Measurements from ENCODE around the gene ZNF609. TPM values are rescaled to one million over a fixed set of nuclear protein-coding genes. Genes with fewer than 3 reads are reported as not detected.

Gene ZNF609
- total RNA-seq, 4 donors from 2014 or later = 38.7 to 50.6 (median 43.9) TPM

- WGBS, 2 donors (ENCODE audit: low coverage in 1 of 2) = 0 to 23% methylated on average over 1 of the region's 1 CpG
These were observed 43.3 kb downstream of the ZNF609 start for GRCh38 chr15:64503640-64504039.

GRCh38 chr15:64507293-64507802 lies 47.0 kb downstream of the ZNF609 start:
- Histone ChIP-seq H3K9me3 (no peaks in the 10 kb centered on the region), H3K27me3 (no peaks in the 10 kb centered on the region), H3K27ac (peak overlapping the region in 3 of 4 donors; percentile 43 to 61 (median 48)), H3K4me1 (peaks cover 8 to 87% (median 33%) of the 10 kb centered on the region in 3 donors), H3K36me3 (peaks cover 0 to 7% of the 10 kb centered on the region in 2 donors), H3K4me3 (no peak overlapping the region)
- 9 to 44% methylated on average over 1 to 3 of the region's 3 CpGs for WGBS, 2 donors (ENCODE audit: low coverage in 1 of 2)
- ATAC-seq = peak; percentile 61
- TF ChIP-seq POLR2A (IDR thresholded peaks at IDR 0.05) = no peak
- no peak for TF ChIP-seq POLR2AphosphoS5 (IDR thresholded peaks at IDR 0.05)
- no peak for TF ChIP-seq CTCF (IDR thresholded peaks at IDR 0.05)
- no peak for TF ChIP-seq EP300 (IDR thresholded peaks at IDR 0.05)

More at GRCh38 chr15:64503640-64504039, 43.3 kb downstream of the ZNF609 start:
- Histone ChIP-seq H3K9me3 (no peaks in the 10 kb centered on the region), H3K27me3 (no peaks in the 10 kb centered on the region), H3K27ac (peak overlapping the region; percentile 29 to 77 (median 72)), H3K4me1 (peaks cover 8 to 90% (median 36%) of the 10 kb centered on the region in 3 donors), H3K36me3 (peaks cover 0 to 26% of the 10 kb centered on the region in 2 donors), H3K4me3 (no peak overlapping the region)
- TF ChIP-seq EP300 (IDR thresholded peaks at IDR 0.05) (no peak), POLR2AphosphoS5 (IDR thresholded peaks at IDR 0.05) (no peak), POLR2A (IDR thresholded peaks at IDR 0.05) (no peak), CTCF (IDR thresholded peaks at IDR 0.05) (no peak)
- ATAC-seq = no peak

- peaks cover 8 to 82% (median 31%) of the 10 kb centered on the region in 3 donors for H3K4me1 ChIP-seq
- 50 to 75% methylated on average over 2 of the region's 2 CpGs for WGBS, 2 donors (ENCODE audit: low coverage in 1 of 2)
- H3K27ac ChIP-seq = peak overlapping the region in 3 of 4 donors; percentile 43 to 61 (median 48)
- TF ChIP-seq POLR2A (IDR thresholded peaks at IDR 0.05) (no peak), EP300 (IDR thresholded peaks at IDR 0.05) (no peak), CTCF (IDR thresholded peaks at IDR 0.05) (no peak), POLR2AphosphoS5 (IDR thresholded peaks at IDR 0.05) (no peak)
- H3K27me3 ChIP-seq = no peaks in the 10 kb centered on the region
- H3K9me3 ChIP-seq = no peaks in the 10 kb centered on the region
- no peak overlapping the region for H3K4me3 ChIP-seq
- ATAC-seq = no peak
- peaks cover 0 to 7% of the 10 kb centered on the region in 2 donors for H3K36me3 ChIP-seq
These were observed 47.5 kb downstream of the ZNF609 start for GRCh38 chr15:64507845-64508244.

GRCh38 chr15:64513823-64514222 lies 53.4 kb downstream of the ZNF609 start:
- H3K27ac ChIP-seq = no peak overlapping the region
- H3K4me1 ChIP-seq = peaks cover 3 to 44% (median 8%) of the 10 kb centered on the region in 3 donors
- no peaks in the 10 kb centered on the region for H3K27me3 ChIP-seq
- no peaks in the 10 kb centered on the region for H3K9me3 ChIP-seq
- ATAC-seq = no peak
- TF ChIP-seq POLR2AphosphoS5 (IDR thresholded peaks at IDR 0.05) (no peak), CTCF (IDR thresholded peaks at IDR 0.05) (no peak), EP300 (IDR thresholded peaks at IDR 0.05) (no peak), POLR2A (IDR thresholded peaks at IDR 0.05) (no peak)
- WGBS, 2 donors (ENCODE audit: low coverage in 1 of 2) = 96 to 100% methylated on average over 3 of the region's 3 CpGs
- no peak overlapping the region for H3K4me3 ChIP-seq
- H3K36me3 ChIP-seq = no peaks in the 10 kb centered on the region

GRCh38 chr15:64515196-64515595 lies 54.8 kb downstream of the ZNF609 start:
- 29 to 38% methylated on average over 1 to 2 of the region's 2 CpGs for WGBS, 2 donors (ENCODE audit: low coverage in 1 of 2)
- Histone ChIP-seq H3K4me1 (peaks cover 4 to 43% (median 5%) of the 10 kb centered on the region in 3 donors), H3K27me3 (no peaks in the 10 kb centered on the region), H3K9me3 (no peaks in the 10 kb centered on the region), H3K4me3 (no peak overlapping the region), H3K27ac (no peak overlapping the region), H3K36me3 (no peaks in the 10 kb centered on the region)
- no peak for ATAC-seq
- TF ChIP-seq POLR2AphosphoS5 (IDR thresholded peaks at IDR 0.05) (no peak), POLR2A (IDR thresholded peaks at IDR 0.05) (no peak), EP300 (IDR thresholded peaks at IDR 0.05) (no peak), CTCF (IDR thresholded peaks at IDR 0.05) (no peak)

All from gastroesophageal sphincter (tissue), 4 donors.